BJ (cell line): ENCODE results near the gene SLC2A13. TPM values are rescaled to one million over a fixed set of nuclear protein-coding genes. Genes with fewer than 3 reads are reported as not detected.
"Not testable (repeated sequence)": the region's sequence is repeated elsewhere in the genome, so short reads cannot be mapped to it uniquely, and the experiment has no call there.

ENCODE experiments used
- CTCF ChIA-PET: fragments of 350-600 bp; formaldehyde crosslinking; extraction: SDS; loops from one replicate; lab custom pipeline; 2021; ENCODE audit warnings: antibody characterized with exemption, inconsistent platforms; lab: Yijun Ruan, JAX
- POLR2A ChIA-PET: fragments of 300-600 bp; sonication (Branson Sonifier 250); formaldehyde crosslinking; extraction: SDS; loops from one replicate; lab custom pipeline; 2021; ENCODE audit warnings: antibody characterized with exemption; lab: Charles Lee
- DNase-seq: peaks from one replicate; pipeline ENCODE4 v3.0.0-alpha.2; 2011; ENCODE audit warnings: low read depth
- H3K27me3 ChIP-seq: 2 replicates; pipeline ENCODE4 v1.6.0; 2011; ENCODE audit warnings: low read length; ENCODE audit not compliant: control insufficient read depth, insufficient read depth
- H3K36me3 ChIP-seq: 2 replicates; pipeline ENCODE4 v1.5.1; 2011; ENCODE audit warnings: low read length; ENCODE audit not compliant: control insufficient read depth, insufficient read depth
- H3K4me3 ChIP-seq: 2 replicates; pipeline ENCODE4 v1.5.1; 2011; ENCODE audit warnings: low read depth, mild to moderate bottlenecking, control low read depth, low read length
- CTCF ChIP-seq: IDR thresholded peaks from 2 replicates; pipeline ENCODE4 v1.5.1; 2011; ENCODE audit warnings: low read depth, mild to moderate bottlenecking, control low read depth, inconsistent platforms, low read length, moderate library complexity; ENCODE audit not compliant: insufficient read depth
- polyA plus RNA-seq: library from polyadenylated mRNA; depleted of rRNA; stranded (reverse); fragments of >200 nt; gene quantifications from 2 replicates; pipeline ENCODE4 v1.2.3, GENCODE V29; 2011

Gene SLC2A13
- polyA plus RNA-seq, 1 experiment: 1.2 TPM

GRCh38 chr12:39931231-39931630, 174.7 kb downstream of the SLC2A13 start:
- ChIA-PET POLR2A (no interaction called here), CTCF (interaction anchor here (2.3 kb wide), 1 partner anchor 59 kb away, joined by 6 read pairs; no protein-coding TSS in a partner anchor)
- DNase-seq: no peak
- H3K4me3 ChIP-seq: no peak overlapping the region
- H3K36me3 ChIP-seq: no peaks in the 10 kb centered on the region
- TF ChIP-seq CTCF: no peak
- no peaks in the 10 kb centered on the region for H3K27me3 ChIP-seq

GRCh38 chr12:39930101-39930500, 175.8 kb downstream of the SLC2A13 start:
- ChIA-PET POLR2A (no interaction called here), CTCF (no interaction called here)
- no peaks in the 10 kb centered on the region for H3K36me3 ChIP-seq
- no peak for TF ChIP-seq CTCF
- DNase-seq: no peak
- H3K4me3 ChIP-seq: no peak overlapping the region
- no peaks in the 10 kb centered on the region for H3K27me3 ChIP-seq

- Histone ChIP-seq H3K27me3 (no peaks in the 10 kb centered on the region), H3K36me3 (no peaks in the 10 kb centered on the region), H3K4me3 (no peak overlapping the region)
- ChIA-PET POLR2A (no interaction called here), CTCF (no interaction called here)
- no peak for TF ChIP-seq CTCF
- no peak for DNase-seq
These were observed 177.5 kb downstream of the SLC2A13 start for GRCh38 chr12:39928181-39928899.

- DNase-seq: no peak
- Histone ChIP-seq H3K36me3 (no peaks in the 10 kb centered on the region), H3K27me3 (no peaks in the 10 kb centered on the region), H3K4me3 (no peak overlapping the region)
- CTCF ChIA-PET: interaction anchor here (0.8 kb wide), 1 partner anchor 13 kb away, joined by 3 read pairs; no protein-coding TSS in a partner anchor
- POLR2A ChIA-PET: no interaction called here
- TF ChIP-seq CTCF: no peak
These were observed 182.5 kb downstream of the SLC2A13 start for GRCh38 chr12:39923364-39923763.

GRCh38 chr12:39922598-39922997, 183.3 kb downstream of the SLC2A13 start:
- POLR2A ChIA-PET, DNase-seq, H3K36me3 ChIP-seq, H3K27me3 ChIP-seq, CTCF ChIA-PET, H3K4me3 ChIP-seq: not testable (repeated sequence)

- POLR2A ChIA-PET: no interaction called here
- no peak for TF ChIP-seq CTCF
- CTCF ChIA-PET: no interaction called here
These were observed 185.2 kb downstream of the SLC2A13 start for GRCh38 chr12:39920647-39921046.

More at GRCh38 chr12:39920647-39921046, 185.2 kb downstream of the SLC2A13 start:
- H3K36me3 ChIP-seq: no peaks in the 10 kb centered on the region
- no peak for DNase-seq
- no peaks in the 10 kb centered on the region for H3K27me3 ChIP-seq
- H3K4me3 ChIP-seq: no peak overlapping the region
